Lower lobe of right lung (tissue), 2 donors: ENCODE data around the gene RBMY1B. TPM values are rescaled to one million over a fixed set of nuclear protein-coding genes. Genes with fewer than 3 reads are reported as not detected.
"Not testable (repeated sequence)": the region's sequence is repeated elsewhere in the genome, so short reads cannot be mapped to it uniquely, and the experiment has no call there.

ENCODE experiments used
- ATAC-seq, 2 donors: fragments of 200-7000 bp; cut with Tn5 transposase; one replicate each; pipeline ENCODE4 v1.9.1; 2020 to 2022; ENCODE audit warnings: mild to moderate bottlenecking in 2 of 2, moderate library complexity in 2 of 2
- DNase-seq: peaks from one replicate; pipeline ENCODE4 v3.0.0-alpha.2; 2020
- H3K27ac ChIP-seq: fragments of 200-600 bp; one replicate; pipeline ENCODE4 v1.8.0; 2022
- H3K27me3 ChIP-seq: fragments of 200-600 bp; one replicate; pipeline ENCODE4 v1.8.0; 2022; ENCODE audit warnings: low read depth
- H3K36me3 ChIP-seq: fragments of 200-600 bp; one replicate; pipeline ENCODE4 v1.8.0; 2022; ENCODE audit warnings: mild to moderate bottlenecking
- H3K4me1 ChIP-seq: fragments of 200-600 bp; one replicate; pipeline ENCODE4 v1.8.0; 2022
- H3K4me3 ChIP-seq: fragments of 200-600 bp; one replicate; pipeline ENCODE4 v1.8.0; 2022; ENCODE audit warnings: mild to moderate bottlenecking
- H3K9me3 ChIP-seq: fragments of 200-600 bp; one replicate; pipeline ENCODE4 v1.8.0; 2022
- intact Hi-C: fragments of 100-400 bp; cut with DNase I; formaldehyde crosslinking; loops from one replicate; pipeline ENCODE4 v1.11.0; 2022
- long read RNA-seq: library from polyadenylated mRNA; unstranded; transcript quantifications from one replicate; pipeline ENCODE4 v2.0.0, GENCODE V29; 2021
- total RNA-seq: library from RNA; stranded (reverse); fragmentation: NEBNext Ultra II Directional; extraction: Animal tissue kit (Norgen Biotek cat#: 25700); gene quantifications from one replicate; pipeline ENCODE4 v1.2.1, GENCODE V29; 2021
- TF ChIP-seq, protein P1 (sequence below): fragments of 200-600 bp; IDR thresholded peaks from one replicate; pipeline ENCODE4 v1.8.0; 2022; ENCODE audit warnings: antibody characterized with exemption, mild to moderate bottlenecking
- donor health status: DM: no; HTN: yes; CAD: no; lungs with severe emphysema.

The RBMY1B gene
- total RNA-seq = not detected
- long read RNA-seq = 0 reads

DNA sequence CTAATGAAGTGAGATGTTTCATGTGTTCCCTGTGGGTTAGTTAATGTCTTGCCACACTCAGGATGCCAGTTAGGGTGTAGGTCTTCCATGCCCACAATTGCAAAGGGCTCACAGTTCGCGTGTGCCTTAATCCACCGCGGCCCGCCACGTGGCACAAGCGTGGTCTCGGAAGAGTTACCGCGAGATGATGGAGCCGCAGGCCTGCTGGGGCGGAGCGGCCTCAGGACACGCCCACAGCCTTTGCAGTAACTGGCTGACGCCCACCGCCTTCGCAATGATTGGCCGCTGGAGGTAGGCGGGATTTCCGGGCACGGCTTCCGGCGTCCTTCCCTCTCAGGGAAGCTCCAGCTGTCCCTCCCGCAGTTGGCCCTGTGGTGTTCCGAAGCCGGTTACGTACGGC, at the start of gene RBMY1B:
Gene RBMY1B (plus strand): TSS at position 301 of the 400 bp plus-strand sequence. CDS start 2,013 bp downstream, outside the sequence.
- intact Hi-C loops, H3K36me3 ChIP-seq, H3K4me1 ChIP-seq, H3K27ac ChIP-seq, DNase-seq, H3K27me3 ChIP-seq, H3K4me3 ChIP-seq, ATAC-seq, H3K9me3 ChIP-seq: not testable (repeated sequence)

DNA sequence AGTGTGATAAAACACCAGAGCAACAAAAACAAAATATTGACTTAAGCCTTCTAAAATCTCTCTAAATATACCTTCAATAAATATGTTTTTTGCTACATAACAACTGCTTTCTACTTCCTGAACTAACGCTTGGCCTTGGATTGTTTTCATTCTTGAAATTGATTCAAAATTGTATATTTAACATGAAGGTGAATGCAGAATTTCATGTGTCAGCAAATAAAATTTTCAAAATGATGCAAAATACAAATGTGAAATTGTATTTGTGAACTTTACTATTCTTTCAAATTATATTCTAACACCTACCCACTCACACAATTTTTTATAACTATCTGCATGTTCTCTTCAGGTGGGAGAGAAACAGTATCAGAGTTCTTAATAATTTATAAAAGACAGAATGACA, 48.2 kb upstream of the RBMY1B start:
- H3K27ac ChIP-seq, H3K36me3 ChIP-seq, DNase-seq, H3K4me1 ChIP-seq, intact Hi-C loops, ATAC-seq, H3K4me3 ChIP-seq, H3K9me3 ChIP-seq, H3K27me3 ChIP-seq: not testable (repeated sequence)

DNA sequence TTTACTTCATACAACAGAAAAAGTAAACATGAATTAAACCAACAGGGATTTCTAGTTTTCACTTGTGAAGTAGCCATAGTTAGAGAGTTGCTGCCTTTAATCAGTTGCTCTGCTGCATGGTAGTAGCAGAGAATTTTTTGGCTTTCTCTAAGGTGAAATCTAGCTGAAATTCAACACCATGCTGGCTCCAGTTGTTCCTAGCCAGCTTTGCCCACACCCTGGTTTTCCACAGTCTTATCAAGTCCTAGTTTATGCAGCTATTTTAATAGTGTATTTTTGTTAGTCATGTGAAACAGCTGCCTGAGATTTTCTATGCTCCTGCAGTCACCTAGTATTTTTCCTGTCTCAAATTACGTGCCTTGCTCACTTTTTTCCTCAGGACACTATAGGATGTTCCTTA, 28.2 kb upstream of the RBMY1B start:
- no peaks in the 10 kb centered on the region for H3K27me3 ChIP-seq
- H3K9me3 ChIP-seq = no peaks in the 10 kb centered on the region
- no peaks in the 10 kb centered on the region for H3K4me1 ChIP-seq
- intact Hi-C loops = no loop called here
- H3K36me3 ChIP-seq = no peaks in the 10 kb centered on the region
- ATAC-seq (no peak), DNase-seq (no peak)
- H3K27ac ChIP-seq = no peak overlapping the region
- TF ChIP-seq, protein P1, sequence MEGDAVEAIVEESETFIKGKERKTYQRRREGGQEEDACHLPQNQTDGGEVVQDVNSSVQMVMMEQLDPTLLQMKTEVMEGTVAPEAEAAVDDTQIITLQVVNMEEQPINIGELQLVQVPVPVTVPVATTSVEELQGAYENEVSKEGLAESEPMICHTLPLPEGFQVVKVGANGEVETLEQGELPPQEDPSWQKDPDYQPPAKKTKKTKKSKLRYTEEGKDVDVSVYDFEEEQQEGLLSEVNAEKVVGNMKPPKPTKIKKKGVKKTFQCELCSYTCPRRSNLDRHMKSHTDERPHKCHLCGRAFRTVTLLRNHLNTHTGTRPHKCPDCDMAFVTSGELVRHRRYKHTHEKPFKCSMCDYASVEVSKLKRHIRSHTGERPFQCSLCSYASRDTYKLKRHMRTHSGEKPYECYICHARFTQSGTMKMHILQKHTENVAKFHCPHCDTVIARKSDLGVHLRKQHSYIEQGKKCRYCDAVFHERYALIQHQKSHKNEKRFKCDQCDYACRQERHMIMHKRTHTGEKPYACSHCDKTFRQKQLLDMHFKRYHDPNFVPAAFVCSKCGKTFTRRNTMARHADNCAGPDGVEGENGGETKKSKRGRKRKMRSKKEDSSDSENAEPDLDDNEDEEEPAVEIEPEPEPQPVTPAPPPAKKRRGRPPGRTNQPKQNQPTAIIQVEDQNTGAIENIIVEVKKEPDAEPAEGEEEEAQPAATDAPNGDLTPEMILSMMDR = no peak
- no peak overlapping the region for H3K4me3 ChIP-seq

DNA sequence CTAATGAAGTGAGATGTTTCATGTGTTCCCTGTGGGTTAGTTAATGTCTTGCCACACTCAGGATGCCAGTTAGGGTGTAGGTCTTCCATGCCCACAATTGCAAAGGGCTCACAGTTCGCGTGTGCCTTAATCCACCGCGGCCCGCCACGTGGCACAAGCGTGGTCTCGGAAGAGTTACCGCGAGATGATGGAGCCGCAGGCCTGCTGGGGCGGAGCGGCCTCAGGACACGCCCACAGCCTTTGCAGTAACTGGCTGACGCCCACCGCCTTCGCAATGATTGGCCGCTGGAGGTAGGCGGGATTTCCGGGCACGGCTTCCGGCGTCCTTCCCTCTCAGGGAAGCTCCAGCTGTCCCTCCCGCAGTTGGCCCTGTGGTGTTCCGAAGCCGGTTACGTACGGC, 23.4 kb downstream of the RBMY1B start, which contains the start of gene RBMY1A1:
Gene RBMY1A1 (plus strand): TSS at position 301 of the 400 bp plus-strand sequence. CDS start 2,013 bp downstream, outside the sequence.
- intact Hi-C loops, H3K4me1 ChIP-seq, H3K4me3 ChIP-seq, H3K27me3 ChIP-seq, DNase-seq, H3K36me3 ChIP-seq, H3K27ac ChIP-seq, H3K9me3 ChIP-seq, ATAC-seq: not testable (repeated sequence)

DNA sequence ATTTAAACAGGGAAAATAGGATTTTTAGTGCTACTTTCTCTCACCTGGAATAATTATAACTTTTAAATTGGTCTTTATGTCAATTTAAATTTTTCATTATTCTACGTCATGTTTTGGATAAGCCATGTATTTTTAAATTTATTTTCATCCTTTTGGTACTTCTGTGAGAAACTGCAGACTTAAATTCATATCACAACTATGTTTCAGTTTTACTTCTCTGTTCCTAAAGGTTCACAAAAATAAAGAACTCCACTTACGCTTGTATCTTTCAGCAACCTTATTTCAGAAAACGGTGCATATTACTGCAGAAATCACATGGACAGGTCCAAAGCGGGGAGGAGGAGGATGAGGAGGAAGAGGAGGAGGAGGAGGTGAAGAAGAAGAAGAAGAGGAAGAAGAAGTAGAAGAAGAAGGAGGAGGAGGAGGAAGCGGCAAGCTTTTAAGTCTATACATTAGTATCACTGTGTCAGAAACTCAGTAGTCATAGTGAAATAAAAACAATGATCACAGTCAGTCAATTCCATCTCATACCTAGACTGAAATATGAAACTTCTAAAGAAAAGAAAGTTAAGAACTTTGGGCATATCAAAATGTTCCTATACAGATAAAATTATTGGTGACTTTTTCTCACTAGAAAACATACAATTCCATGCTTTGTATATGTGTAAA, 48.3 kb downstream of the RBMY1B start:
- not testable (repeated sequence) for ATAC-seq

More for the DNA sequence above, 48.3 kb downstream of the RBMY1B start:
- intact Hi-C loops, H3K36me3 ChIP-seq, H3K27me3 ChIP-seq, H3K4me3 ChIP-seq, H3K9me3 ChIP-seq, H3K4me1 ChIP-seq, DNase-seq, H3K27ac ChIP-seq: not testable (repeated sequence)

Other genes with a start within 250 kb of the RBMY1B start
- not detected for gene RBMY1A1, start 23.5 kb downstream of the RBMY1B start, total RNA-seq